ENCODE data around the gene PTPRG.

PTPRG gene

DNA sequence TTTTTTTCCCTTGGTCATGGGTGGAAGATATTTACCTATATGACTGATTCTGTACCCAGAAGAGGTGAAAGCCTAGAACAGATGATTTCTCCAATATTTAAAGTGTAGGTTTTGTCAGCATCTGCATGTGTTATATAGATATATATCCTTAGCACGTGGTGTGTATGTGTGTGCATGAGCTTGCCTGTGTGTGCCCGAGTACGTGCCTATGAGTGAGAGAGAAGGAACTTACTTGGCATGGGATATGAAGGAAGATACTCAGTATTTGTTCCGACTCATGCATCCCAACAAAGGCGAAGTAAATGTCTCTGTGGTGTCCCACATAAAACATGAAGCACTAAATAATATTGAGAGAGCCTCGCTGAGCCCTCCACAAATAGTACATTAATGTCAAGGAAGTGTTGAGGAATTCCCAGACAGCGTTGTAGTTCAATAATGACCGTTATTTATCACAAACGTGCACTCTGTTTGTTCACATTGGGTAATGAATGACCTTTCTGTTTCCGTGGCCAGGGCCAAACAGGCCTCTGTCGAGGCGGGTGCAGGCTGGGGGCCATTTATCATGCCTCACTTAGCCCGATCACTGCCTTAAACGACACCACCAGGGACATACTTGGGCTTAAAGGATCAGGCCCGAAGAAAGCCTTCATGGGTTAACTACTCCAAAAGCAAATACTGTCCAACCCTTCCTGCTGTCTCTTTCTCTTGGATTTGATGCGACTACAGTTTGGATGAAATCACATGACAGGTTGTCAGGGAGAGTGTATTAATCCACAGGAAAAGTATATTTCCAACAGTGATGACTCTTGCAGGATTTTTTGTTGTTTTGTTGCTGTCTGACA, 267.7 kb downstream of the PTPRG start:
- DNase-seq (ENCODE audit: low spot score), result no peak

- no peak for DNase-seq (ENCODE audit: low spot score)
Observed at GRCh38 chr3:61829722-61830350, 268.5 kb downstream of the PTPRG start.

GRCh38 chr3:61831973-61832372, 270.6 kb downstream of the PTPRG start:
- DNase-seq (ENCODE audit: low spot score), result no peak

DNA sequence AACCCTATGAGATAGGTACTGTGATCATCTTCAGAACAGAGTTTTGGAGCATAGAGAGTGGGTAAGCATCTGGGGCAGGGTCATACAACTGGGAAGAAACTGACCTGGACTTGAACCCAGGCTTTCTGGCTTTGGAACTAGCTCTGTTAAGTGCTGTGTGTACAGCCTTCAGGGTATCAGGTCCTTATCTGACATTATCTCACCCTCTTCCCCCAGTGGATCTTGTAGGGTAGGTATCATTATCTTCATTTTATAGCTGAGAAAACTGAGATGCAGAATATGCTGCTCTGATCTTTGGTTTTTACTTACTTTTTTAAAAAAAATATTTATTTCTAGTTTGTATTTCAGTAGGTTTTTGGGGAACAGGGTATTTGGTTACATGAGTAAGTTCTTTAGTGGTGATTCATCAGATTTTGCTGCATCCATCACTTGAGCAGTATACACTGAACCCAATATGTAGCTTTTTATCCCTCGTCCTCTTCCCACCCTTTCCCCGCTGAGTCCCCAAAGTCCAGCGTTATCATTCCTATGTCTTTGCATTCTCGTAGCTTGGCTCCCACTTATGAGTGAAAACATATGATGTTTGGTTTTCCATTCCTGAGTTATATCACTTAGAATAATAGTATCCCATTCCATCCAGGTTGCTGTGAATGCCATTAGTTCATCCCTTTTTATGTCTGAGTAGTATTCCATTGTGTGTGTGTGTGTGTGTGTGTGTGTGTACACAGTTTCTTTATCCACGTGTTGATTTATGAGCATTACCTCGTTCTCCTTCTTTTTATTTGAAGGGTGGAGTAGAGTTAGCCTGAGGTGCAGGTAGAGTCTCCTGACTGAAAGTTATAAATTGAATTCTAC, 271.2 kb downstream of the PTPRG start:
- no peak for DNase-seq (ENCODE audit: low spot score)

- DNase-seq (ENCODE audit: low spot score), result no peak
Observed at GRCh38 chr3:61839256-61839655, 277.9 kb downstream of the PTPRG start.

DNA sequence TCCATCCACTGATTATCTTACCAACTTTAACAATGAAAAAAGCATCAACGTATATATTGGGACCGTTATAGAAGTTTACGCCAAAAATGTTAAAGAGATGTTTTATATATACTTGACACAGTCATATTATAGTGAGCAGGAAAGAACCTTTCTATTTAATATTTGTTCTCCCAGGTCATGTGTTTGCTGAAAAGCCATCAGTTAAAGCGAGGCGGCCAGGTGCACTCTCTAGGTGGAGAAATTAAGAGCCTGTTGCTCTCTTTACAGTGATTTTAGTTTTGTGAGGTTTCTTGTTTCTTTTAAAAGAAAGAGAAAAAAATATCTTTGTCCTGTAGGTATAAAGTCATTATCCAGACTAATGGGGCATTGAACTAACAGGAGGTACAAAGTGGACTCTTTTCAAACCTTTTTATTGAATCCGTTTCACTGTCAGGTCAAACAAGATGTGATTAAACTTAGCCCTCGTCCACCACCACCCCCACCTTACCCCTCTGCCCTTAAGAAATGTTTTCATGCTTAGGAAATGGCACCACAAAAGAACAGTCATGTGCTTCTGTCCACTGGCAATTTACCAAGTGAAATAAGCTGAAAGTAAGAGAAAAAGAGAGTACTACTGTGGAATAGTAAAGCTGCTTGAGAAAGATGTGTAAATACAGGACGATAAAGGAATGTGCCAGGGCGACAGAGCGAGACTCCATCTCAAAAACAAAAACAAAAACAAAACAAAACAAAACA, 279.9 kb downstream of the PTPRG start:
- DNase-seq (ENCODE audit: low spot score), result no peak

GRCh38 chr3:61841988-61842387, 280.6 kb downstream of the PTPRG start:
- no peak for DNase-seq (ENCODE audit: low spot score)

DNA sequence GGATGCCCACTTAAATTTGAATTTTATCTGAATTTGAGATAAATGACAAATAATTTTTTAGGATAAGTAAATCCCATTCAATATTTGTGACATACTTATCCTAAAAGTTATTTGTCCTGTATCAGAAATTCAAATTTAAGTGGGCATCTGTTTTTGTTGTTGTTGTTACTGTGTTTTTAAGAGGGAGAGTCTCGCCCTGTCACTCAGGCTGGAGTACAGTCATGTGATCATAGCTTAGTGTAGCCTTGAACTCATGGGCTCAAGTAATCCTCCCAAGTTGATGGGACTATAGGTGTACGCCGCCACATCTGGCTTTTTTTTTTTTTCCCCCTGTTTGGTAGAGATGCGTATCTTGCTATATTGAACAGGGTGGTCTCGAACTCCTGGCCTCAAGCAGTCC, 283.0 kb downstream of the PTPRG start:
- DNase-seq (ENCODE audit: low spot score), result no peak

DNA sequence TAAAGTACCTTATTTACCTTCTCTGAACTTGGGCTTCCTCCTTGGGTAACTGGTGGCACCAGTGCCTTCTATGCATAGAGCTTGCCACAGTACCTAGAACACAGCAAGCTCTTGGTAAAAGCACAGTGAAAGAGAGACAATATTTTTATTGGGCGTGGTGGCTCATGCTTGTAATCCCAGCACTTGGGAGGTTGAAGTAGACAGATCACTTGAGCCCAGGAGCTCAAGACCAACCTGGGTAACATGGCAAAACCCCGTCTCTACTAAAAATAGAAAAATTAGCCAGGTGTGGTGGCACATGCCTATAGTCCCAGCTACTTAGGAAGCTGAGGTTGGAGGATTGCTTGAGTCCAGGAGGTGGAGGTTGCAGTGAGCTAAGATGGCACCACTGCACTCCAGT, 285.1 kb downstream of the PTPRG start:
- no peak for DNase-seq (ENCODE audit: low spot score)

DNA sequence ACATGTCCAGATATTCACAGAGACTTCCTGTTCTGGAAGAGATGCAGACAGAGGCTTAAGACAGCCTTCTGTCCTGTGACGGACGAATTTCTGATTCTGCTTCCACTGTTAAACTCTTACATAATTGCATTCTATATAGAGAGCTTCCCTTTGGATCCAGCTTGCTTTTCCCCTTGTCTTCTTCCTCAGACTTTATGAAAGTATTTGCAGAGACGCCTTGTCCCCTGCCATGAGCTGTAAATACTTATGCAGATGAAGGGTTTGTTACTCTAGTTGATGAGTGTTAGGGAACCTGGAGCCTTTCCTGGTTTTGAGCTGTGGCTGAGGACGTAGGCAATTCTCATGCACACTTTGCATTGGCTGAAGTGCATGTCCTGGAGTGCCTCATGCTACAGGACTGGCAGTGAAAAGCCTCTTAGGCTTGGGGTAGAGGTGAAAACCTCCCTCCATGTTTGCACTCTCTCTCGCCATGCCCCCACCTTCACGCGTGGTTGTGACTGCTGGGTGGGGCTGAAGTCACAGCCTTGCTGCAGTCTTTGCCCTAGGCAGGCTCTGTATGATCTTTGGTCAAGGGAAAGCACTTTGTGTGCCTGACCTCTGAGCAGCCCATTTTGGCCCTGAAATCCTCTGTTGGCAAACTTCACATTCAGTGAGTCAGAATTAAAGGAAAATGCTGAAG, 286.6 kb downstream of the PTPRG start:
- DNase-seq (ENCODE audit: low spot score), result no peak

- DNase-seq (ENCODE audit: low spot score), result no peak
Observed at GRCh38 chr3:61848885-61849284, 287.5 kb downstream of the PTPRG start.

- peak; percentile 12 for DNase-seq (ENCODE audit: low spot score)
Observed at GRCh38 chr3:61853912-61854311, 292.5 kb downstream of the PTPRG start.

- DNase-seq (ENCODE audit: low spot score), result no peak
Observed at GRCh38 chr3:61855211-61855610, 293.8 kb downstream of the PTPRG start.

- no peak for DNase-seq (ENCODE audit: low spot score)
Observed at GRCh38 chr3:61857297-61857696, 295.9 kb downstream of the PTPRG start.

- DNase-seq (ENCODE audit: low spot score), result peak; percentile 43
Observed at GRCh38 chr3:61858054-61858453, 296.7 kb downstream of the PTPRG start.

DNA sequence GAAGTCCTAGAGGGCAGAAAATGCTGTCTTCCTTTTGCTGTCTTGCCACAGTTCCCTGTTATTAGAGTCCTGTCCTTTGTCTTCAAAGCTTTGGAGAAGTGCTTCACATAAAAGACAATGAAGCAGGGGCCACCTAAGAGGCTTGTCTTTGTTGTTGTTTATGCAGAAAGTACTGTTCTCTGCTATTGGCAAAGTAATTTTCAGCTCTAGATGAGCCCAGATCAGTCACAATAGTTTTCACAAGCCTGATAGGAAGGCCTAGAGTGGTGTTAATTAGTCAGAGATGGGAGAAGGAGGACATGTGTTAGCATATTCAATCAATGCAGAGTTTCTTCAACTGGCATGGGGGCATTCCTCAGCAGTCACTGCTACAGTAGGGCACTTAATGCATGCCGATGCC, 300.0 kb downstream of the PTPRG start:
- no peak for DNase-seq (ENCODE audit: low spot score)

DNA sequence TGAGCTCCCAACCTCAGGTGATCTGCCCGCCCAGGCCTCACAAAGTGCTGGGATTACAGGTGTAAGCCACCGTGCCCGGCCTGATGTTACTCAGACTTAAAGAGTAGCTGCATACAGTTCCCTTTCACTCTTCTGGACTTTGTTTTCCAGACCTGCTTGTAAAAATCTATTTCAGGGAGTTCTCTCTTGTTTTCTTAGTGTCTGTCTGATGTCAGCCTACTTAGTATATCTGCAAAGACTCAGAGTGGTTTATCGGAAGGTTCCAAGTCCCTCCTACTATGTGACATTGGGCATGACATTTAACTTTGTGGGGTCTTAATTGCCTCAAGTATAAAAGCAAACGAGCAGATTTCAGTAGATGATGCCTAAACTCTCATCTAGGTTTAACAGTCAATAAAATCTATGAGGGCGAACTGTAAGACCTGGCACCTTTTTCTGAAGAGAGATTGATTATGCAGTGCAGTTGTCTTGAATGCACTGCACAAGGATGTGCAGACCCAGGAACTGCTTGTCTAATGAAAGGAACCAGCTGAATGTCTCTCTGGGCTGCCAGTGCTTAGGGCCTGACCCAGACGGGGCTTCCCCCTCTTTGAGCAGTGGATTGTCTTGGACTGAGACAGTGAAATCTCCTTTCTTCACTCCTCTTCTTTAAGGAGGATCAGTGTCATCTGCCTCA, 301.4 kb downstream of the PTPRG start:
- no peak for DNase-seq (ENCODE audit: low spot score)

DNA sequence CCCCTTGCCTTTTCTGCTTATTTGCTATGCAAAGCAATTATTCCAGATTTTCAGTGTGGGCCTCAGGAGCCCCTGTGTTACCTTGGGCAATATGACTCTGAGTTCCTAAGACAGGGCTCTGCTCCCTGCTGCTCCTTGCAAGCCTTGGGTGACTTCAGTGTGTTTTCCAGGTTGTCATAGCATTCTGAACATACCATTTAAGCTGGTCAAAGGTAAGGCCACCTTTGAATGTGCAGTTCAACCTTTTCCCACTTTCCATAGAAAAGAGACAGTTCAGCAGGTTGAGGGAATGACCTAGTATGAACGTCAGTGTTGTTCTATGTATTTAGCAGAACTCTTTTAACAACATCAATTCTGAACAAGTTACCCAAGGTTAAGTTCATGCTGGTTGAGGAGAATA, 302.2 kb downstream of the PTPRG start:
- DNase-seq (ENCODE audit: low spot score), result no peak

DNA sequence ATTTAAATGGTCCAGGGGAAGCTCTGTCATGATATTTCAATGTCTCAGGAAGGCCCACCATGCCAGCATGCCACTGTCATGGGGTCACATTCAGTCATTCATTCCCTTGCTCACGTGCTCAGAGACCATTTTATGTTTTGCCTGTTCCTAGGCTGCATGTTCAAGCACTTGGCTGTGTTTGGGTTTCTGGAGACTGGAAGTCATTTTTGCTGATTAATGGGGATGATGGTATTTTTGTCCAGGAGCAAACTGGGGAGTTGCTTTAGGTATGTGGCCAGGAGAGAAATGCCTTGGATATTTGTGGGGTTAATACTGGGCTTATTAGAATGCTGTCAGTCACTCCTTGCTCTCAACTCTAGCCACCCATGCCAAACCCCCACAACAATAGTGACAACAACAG, 303.5 kb downstream of the PTPRG start:
- no peak for DNase-seq (ENCODE audit: low spot score)

GRCh38 chr3:61865466-61866152, 304.2 kb downstream of the PTPRG start:
- no peak for DNase-seq (ENCODE audit: low spot score)

Measured in SW480 (cell line).